ENCODE results near the gene NT5C1B.

The NT5C1B gene

GRCh38 chr2:18552351-18553077 lies 36.9 kb downstream of the NT5C1B start:
- in situ Hi-C loops (cut with MboI; ENCODE audit: low sequenced_read_pairs): no loop called here

- in situ Hi-C loops (cut with MboI; ENCODE audit: low sequenced_read_pairs): no loop called here
Observed at GRCh38 chr2:18551623-18552022, 37.7 kb downstream of the NT5C1B start.

GRCh38 chr2:18551169-18551568 lies 38.2 kb downstream of the NT5C1B start:
- in situ Hi-C loops (cut with MboI; ENCODE audit: low sequenced_read_pairs): no loop called here

GRCh38 chr2:18550433-18550832 lies 38.9 kb downstream of the NT5C1B start:
- in situ Hi-C loops (cut with MboI; ENCODE audit: low sequenced_read_pairs): no loop called here

GRCh38 chr2:18549083-18549482 lies 40.3 kb downstream of the NT5C1B start:
- in situ Hi-C loops (cut with MboI; ENCODE audit: low sequenced_read_pairs): no loop called here

- in situ Hi-C loops (cut with MboI; ENCODE audit: low sequenced_read_pairs): no loop called here
Observed at GRCh38 chr2:18548621-18549020, 40.7 kb downstream of the NT5C1B start.

- in situ Hi-C loops (cut with MboI; ENCODE audit: low sequenced_read_pairs): no loop called here
Observed at GRCh38 chr2:18546567-18546966, 42.8 kb downstream of the NT5C1B start.

- in situ Hi-C loops (cut with MboI; ENCODE audit: low sequenced_read_pairs): no loop called here
Observed at GRCh38 chr2:18545384-18545783, 44.0 kb downstream of the NT5C1B start.

- in situ Hi-C loops (cut with MboI; ENCODE audit: low sequenced_read_pairs): no loop called here
Observed at GRCh38 chr2:18544171-18544570, 45.2 kb downstream of the NT5C1B start.

GRCh38 chr2:18540872-18541271 lies 48.5 kb downstream of the NT5C1B start:
- in situ Hi-C loops (cut with MboI; ENCODE audit: low sequenced_read_pairs): no loop called here

GRCh38 chr2:18536697-18537096 lies 52.7 kb downstream of the NT5C1B start:
- in situ Hi-C loops (cut with MboI; ENCODE audit: low sequenced_read_pairs): no loop called here

- in situ Hi-C loops (cut with MboI; ENCODE audit: low sequenced_read_pairs): no loop called here
Observed at GRCh38 chr2:18536100-18536499, 53.3 kb downstream of the NT5C1B start.

GRCh38 chr2:18531194-18531593 lies 58.2 kb downstream of the NT5C1B start:
- in situ Hi-C loops (cut with MboI; ENCODE audit: low sequenced_read_pairs): no loop called here

- in situ Hi-C loops (cut with MboI; ENCODE audit: low sequenced_read_pairs): no loop called here
Observed at GRCh38 chr2:18527822-18528221, 61.5 kb downstream of the NT5C1B start.

GRCh38 chr2:18527326-18527725 lies 62.0 kb downstream of the NT5C1B start:
- in situ Hi-C loops (cut with MboI; ENCODE audit: low sequenced_read_pairs): no loop called here

GRCh38 chr2:18526429-18526828 lies 62.9 kb downstream of the NT5C1B start:
- in situ Hi-C loops (cut with MboI; ENCODE audit: low sequenced_read_pairs): no loop called here

GRCh38 chr2:18525852-18526251 lies 63.5 kb downstream of the NT5C1B start:
- in situ Hi-C loops (cut with MboI; ENCODE audit: low sequenced_read_pairs): no loop called here

- in situ Hi-C loops (cut with MboI; ENCODE audit: low sequenced_read_pairs): no loop called here
Observed at GRCh38 chr2:18525236-18525635, 64.1 kb downstream of the NT5C1B start.

- in situ Hi-C loops (cut with MboI; ENCODE audit: low sequenced_read_pairs): loop anchor here (25.0 kb wide), 2 partner anchors 840 to 1340 kb away; partner anchors contain the start of gene OSR1
Observed at GRCh38 chr2:18522484-18523146, 66.8 kb downstream of the NT5C1B start.

GRCh38 chr2:18520451-18521425 lies 68.6 kb downstream of the NT5C1B start:
- in situ Hi-C loops (cut with MboI; ENCODE audit: low sequenced_read_pairs): loop anchor here (25.0 kb wide), 2 partner anchors 842 to 1342 kb away; partner anchors contain the start of gene OSR1

- in situ Hi-C loops (cut with MboI; ENCODE audit: low sequenced_read_pairs): loop anchor here (25.0 kb wide), 2 partner anchors 842 to 1342 kb away; partner anchors contain the start of gene OSR1
Observed at GRCh38 chr2:18519914-18520450, 69.4 kb downstream of the NT5C1B start.
